ENCODE results near the gene HDGFL1.

HDGFL1 gene

GRCh38 chr6:22614547-22614946 is 45.2 kb downstream of the HDGFL1 start:
- Mint-ChIP-seq H3K27me3 (no peaks in the 10 kb centered on the region), H3K9me3 (peaks cover 5% of the 10 kb centered on the region), H3K4me1 (no peaks in the 10 kb centered on the region), H3K27ac (no peak overlapping the region), H3K36me3 (no peaks in the 10 kb centered on the region), H3K4me3 (no peak overlapping the region)

GRCh38 chr6:22621028-22621427 is 51.7 kb downstream of the HDGFL1 start:
- Mint-ChIP-seq H3K27ac (no peak overlapping the region), H3K4me3 (no peak overlapping the region), H3K27me3 (no peaks in the 10 kb centered on the region), H3K4me1 (no peaks in the 10 kb centered on the region), H3K9me3 (peaks cover 5% of the 10 kb centered on the region), H3K36me3 (no peaks in the 10 kb centered on the region)
